OCI-LY1 (cell line): ENCODE results near the gene ARSI.

Experiments
- H2AFZ ChIP-seq: fragments of 200-600 bp; sonication (generic), shearing (Covaris generic); 2 replicates; pipeline ENCODE4 v1.6.0; 2014; ENCODE audit warnings: antibody characterized with exemption, mild to moderate bottlenecking, low read length
- H3F3A ChIP-seq: fragments of 200-600 bp; sonication (generic), shearing (Covaris generic); 2 replicates; pipeline ENCODE4 v1.6.0; 2014; ENCODE audit warnings: mild to moderate bottlenecking, antibody characterized with exemption, low read length, moderate library complexity; ENCODE audit not compliant: insufficient read depth
- H3K27ac ChIP-seq: fragments of 200-600 bp; sonication (generic); 2 replicates; pipeline ENCODE4 v1.5.1; 2014; ENCODE audit warnings: low read length, mixed run types, mild to moderate bottlenecking, low read depth; ENCODE audit not compliant: poor library complexity, severe bottlenecking
- H3K27me3 ChIP-seq: fragments of 200-600 bp; sonication (generic); 2 replicates; pipeline ENCODE4 v1.6.0; 2014; ENCODE audit warnings: antibody characterized with exemption, mild to moderate bottlenecking, low read length, moderate library complexity; ENCODE audit not compliant: insufficient read depth
- H3K36me3 ChIP-seq: fragments of 200-600 bp; sonication (generic); 2 replicates; pipeline ENCODE4 v1.6.1; 2014; ENCODE audit warnings: mild to moderate bottlenecking, antibody characterized with exemption, low read length, moderate library complexity, mixed read lengths; ENCODE audit not compliant: insufficient read depth
- H3K4me1 ChIP-seq: fragments of 200-600 bp; sonication (generic); 2 replicates; pipeline ENCODE4 v1.5.1; 2014; ENCODE audit warnings: mild to moderate bottlenecking, low read length, moderate library complexity; ENCODE audit not compliant: insufficient read depth, severe bottlenecking
- H3K4me2 ChIP-seq: fragments of 200-600 bp; sonication (generic), shearing (Covaris generic); 2 replicates; pipeline ENCODE4 v1.6.1; 2014; ENCODE audit warnings: low read length
- H3K4me3 ChIP-seq: fragments of 200-600 bp; sonication (generic); 2 replicates; pipeline ENCODE4 v1.5.1; 2014; ENCODE audit warnings: low read length, low read depth, mild to moderate bottlenecking, mixed read lengths; ENCODE audit not compliant: poor library complexity, severe bottlenecking
- H3K79me2 ChIP-seq: fragments of 200-600 bp; shearing (Covaris generic); 2 replicates; pipeline ENCODE4 v1.6.1; 2016; ENCODE audit warnings: mixed run types, low read length, mixed read lengths; ENCODE audit not compliant: insufficient read depth
- H3K9ac ChIP-seq: fragments of 200-600 bp; sonication (generic), shearing (Covaris generic); 2 replicates; pipeline ENCODE4 v1.6.1; 2014; ENCODE audit warnings: mild to moderate bottlenecking, low read length, mixed read lengths
- H3K9me2 ChIP-seq: fragments of 200-600 bp; sonication (generic), shearing (Covaris generic); 2 replicates; pipeline ENCODE4 v1.6.1; 2014; ENCODE audit warnings: low read depth, mild to moderate bottlenecking, low read length, mixed read lengths
- H3K9me3 ChIP-seq: fragments of 200-600 bp; shearing (Covaris generic); 2 replicates; pipeline ENCODE4 v1.6.1; 2014; ENCODE audit warnings: low read length, mixed read lengths
- H4K20me1 ChIP-seq: fragments of 200-600 bp; sonication (generic), shearing (Covaris generic); 2 replicates; pipeline ENCODE4 v1.6.0; 2016; ENCODE audit warnings: mild to moderate bottlenecking, low read length; ENCODE audit not compliant: insufficient read depth
- CTCF ChIP-seq: fragments of 200-600 bp; sonication (generic), shearing (Covaris generic); IDR thresholded peaks from 2 replicates; pipeline ENCODE4 v1.5.1; 2017; ENCODE audit warnings: mild to moderate bottlenecking, antibody characterized with exemption, low read length, moderate library complexity, mixed read lengths
- EZH2 ChIP-seq: fragments of 200-600 bp; sonication (generic), shearing (Covaris generic); IDR thresholded peaks from 2 replicates; pipeline ENCODE4 v1.8.0; 2017; ENCODE audit warnings: borderline replicate concordance, mixed run types, mild to moderate bottlenecking, antibody characterized with exemption, low read length, moderate library complexity, mixed read lengths

Gene ARSI

GRCh38 chr5:150255659-150256409, 46.9 kb downstream of the ARSI start:
- no peak overlapping the region for H3K27ac ChIP-seq
- no peak overlapping the region for H2AFZ ChIP-seq
- no peaks in the 10 kb centered on the region for H4K20me1 ChIP-seq
- H3K9ac ChIP-seq: no peak overlapping the region
- H3K4me3 ChIP-seq: no peak overlapping the region
- H3K4me2 ChIP-seq: no peak overlapping the region
- H3F3A ChIP-seq: no peaks in the 10 kb centered on the region
- H3K9me2 ChIP-seq: no peaks in the 10 kb centered on the region
- no peaks in the 10 kb centered on the region for H3K9me3 ChIP-seq
- no peaks in the 10 kb centered on the region for H3K4me1 ChIP-seq
- H3K27me3 ChIP-seq: no peaks in the 10 kb centered on the region; the same call in none of the 2 replicates
- H3K79me2 ChIP-seq: no peaks in the 10 kb centered on the region
- TF ChIP-seq EZH2 (no peak), CTCF (no peak)
- H3K36me3 ChIP-seq: no peaks in the 10 kb centered on the region

- Histone ChIP-seq H3K27me3 (no peaks in the 10 kb centered on the region; the same call in 1 of the 2 replicates), H3K9ac (no peak overlapping the region), H3K36me3 (no peaks in the 10 kb centered on the region), H3K4me1 (no peaks in the 10 kb centered on the region), H2AFZ (no peak overlapping the region), H4K20me1 (no peaks in the 10 kb centered on the region), H3K27ac (no peak overlapping the region), H3K4me2 (no peak overlapping the region), H3K4me3 (no peak overlapping the region), H3F3A (no peaks in the 10 kb centered on the region), H3K79me2 (no peaks in the 10 kb centered on the region), H3K9me2 (no peaks in the 10 kb centered on the region), H3K9me3 (no peaks in the 10 kb centered on the region)
- TF ChIP-seq EZH2 (no peak), CTCF (no peak)
These were observed 47.9 kb downstream of the ARSI start for GRCh38 chr5:150254774-150255173.

GRCh38 chr5:150254363-150254762, 48.3 kb downstream of the ARSI start:
- Histone ChIP-seq H3F3A (no peaks in the 10 kb centered on the region), H3K27ac (no peak overlapping the region), H3K4me3 (no peak overlapping the region), H3K27me3 (no peaks in the 10 kb centered on the region; the same call in 1 of the 2 replicates), H3K9me2 (no peaks in the 10 kb centered on the region), H4K20me1 (no peaks in the 10 kb centered on the region), H3K79me2 (no peaks in the 10 kb centered on the region), H3K36me3 (no peaks in the 10 kb centered on the region), H3K4me2 (no peak overlapping the region), H2AFZ (no peak overlapping the region), H3K4me1 (no peaks in the 10 kb centered on the region), H3K9ac (no peak overlapping the region), H3K9me3 (no peaks in the 10 kb centered on the region)
- TF ChIP-seq CTCF: no peak
- no peak for TF ChIP-seq EZH2
